ENCODE results near the gene SMS. TPM values are rescaled to one million over a fixed set of nuclear protein-coding genes. Genes with fewer than 3 reads are reported as not detected.
"Not testable (repeated sequence)": the region's sequence is repeated elsewhere in the genome, so short reads cannot be mapped to it uniquely, and the experiment has no call there.

Gene SMS
- total RNA-seq, 1 donor from 2014 or later: 161 TPM

DNA sequence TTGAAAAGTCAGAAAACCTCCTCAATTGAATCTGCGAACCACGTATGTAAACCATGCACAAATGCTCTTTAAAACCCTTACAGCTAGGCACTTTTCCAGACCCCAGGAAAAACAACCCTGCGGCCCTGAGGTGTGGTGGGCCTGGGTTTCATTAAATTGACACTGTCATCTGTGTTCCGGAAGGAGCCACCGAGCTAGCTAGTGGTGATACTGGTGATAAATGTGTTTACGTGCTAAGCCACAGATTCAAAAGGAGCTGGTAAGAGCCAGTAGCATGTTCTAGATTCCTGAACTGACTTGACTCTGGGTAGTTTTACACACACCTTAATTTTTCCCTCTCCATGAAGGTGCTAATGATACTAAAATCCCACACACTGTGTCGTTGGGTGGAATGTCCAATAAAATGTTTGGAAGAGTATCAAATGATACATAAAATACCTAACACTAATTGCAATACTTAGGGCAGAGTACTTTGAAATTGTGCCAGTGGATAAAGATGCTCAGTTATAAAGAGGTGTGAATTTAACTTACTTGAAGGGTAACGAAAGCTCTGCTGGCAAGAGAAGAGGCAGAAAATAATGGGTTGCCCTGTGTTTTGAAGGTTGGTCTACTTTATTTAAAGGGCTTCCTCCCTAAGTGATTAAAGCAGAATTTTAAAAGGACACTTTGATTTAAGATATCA is 8.5 kb downstream of the SMS start:
- Mint-ChIP-seq H3K27ac (ENCODE audit: unreplicated experiment) (no peak overlapping the region), H3K36me3 (ENCODE audit: low read depth, unreplicated experiment) (no peaks in the 10 kb centered on the region), H3K9me3 (ENCODE audit: unreplicated experiment) (no peaks in the 10 kb centered on the region), H3K27me3 (ENCODE audit: unreplicated experiment) (no peaks in the 10 kb centered on the region), H3K4me3 (ENCODE audit: unreplicated experiment) (no peak overlapping the region), H3K4me1 (ENCODE audit: unreplicated experiment) (peaks cover 45% of the 10 kb centered on the region)
- DNase-seq (ENCODE audit: low spot score): no peak
- TF ChIP-seq, protein P1, sequence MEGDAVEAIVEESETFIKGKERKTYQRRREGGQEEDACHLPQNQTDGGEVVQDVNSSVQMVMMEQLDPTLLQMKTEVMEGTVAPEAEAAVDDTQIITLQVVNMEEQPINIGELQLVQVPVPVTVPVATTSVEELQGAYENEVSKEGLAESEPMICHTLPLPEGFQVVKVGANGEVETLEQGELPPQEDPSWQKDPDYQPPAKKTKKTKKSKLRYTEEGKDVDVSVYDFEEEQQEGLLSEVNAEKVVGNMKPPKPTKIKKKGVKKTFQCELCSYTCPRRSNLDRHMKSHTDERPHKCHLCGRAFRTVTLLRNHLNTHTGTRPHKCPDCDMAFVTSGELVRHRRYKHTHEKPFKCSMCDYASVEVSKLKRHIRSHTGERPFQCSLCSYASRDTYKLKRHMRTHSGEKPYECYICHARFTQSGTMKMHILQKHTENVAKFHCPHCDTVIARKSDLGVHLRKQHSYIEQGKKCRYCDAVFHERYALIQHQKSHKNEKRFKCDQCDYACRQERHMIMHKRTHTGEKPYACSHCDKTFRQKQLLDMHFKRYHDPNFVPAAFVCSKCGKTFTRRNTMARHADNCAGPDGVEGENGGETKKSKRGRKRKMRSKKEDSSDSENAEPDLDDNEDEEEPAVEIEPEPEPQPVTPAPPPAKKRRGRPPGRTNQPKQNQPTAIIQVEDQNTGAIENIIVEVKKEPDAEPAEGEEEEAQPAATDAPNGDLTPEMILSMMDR (IDR thresholded peaks at IDR 0.05; ENCODE audit: unreplicated experiment): no peak

DNA sequence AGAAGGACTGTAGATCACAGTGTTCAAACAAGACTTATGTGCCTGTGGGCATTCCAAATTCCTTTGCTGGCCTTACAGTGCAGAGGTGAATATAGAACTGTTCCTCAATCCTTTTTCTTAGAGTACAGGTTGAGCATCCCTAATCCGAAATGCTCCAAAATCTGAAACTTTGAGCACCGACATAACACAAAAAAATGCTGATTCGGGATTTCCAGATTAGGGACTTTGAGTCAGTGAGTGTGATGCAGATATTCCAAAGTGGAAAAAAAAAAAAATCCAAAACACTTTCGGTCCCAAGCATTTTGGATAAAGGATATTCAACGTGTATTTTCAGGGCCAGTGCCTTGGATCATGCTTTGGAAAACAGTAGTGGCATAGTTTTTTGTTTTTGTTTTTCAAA is 9.2 kb downstream of the SMS start:
- Mint-ChIP-seq H3K27ac (ENCODE audit: unreplicated experiment) (no peak overlapping the region), H3K36me3 (ENCODE audit: low read depth, unreplicated experiment) (no peaks in the 10 kb centered on the region), H3K4me3 (ENCODE audit: unreplicated experiment) (no peak overlapping the region), H3K4me1 (ENCODE audit: unreplicated experiment) (peaks cover 44% of the 10 kb centered on the region), H3K27me3 (ENCODE audit: unreplicated experiment) (no peaks in the 10 kb centered on the region), H3K9me3 (ENCODE audit: unreplicated experiment) (no peaks in the 10 kb centered on the region)
- no peak for DNase-seq (ENCODE audit: low spot score)
- TF ChIP-seq, protein P1 (IDR thresholded peaks at IDR 0.05; ENCODE audit: unreplicated experiment): no peak

DNA sequence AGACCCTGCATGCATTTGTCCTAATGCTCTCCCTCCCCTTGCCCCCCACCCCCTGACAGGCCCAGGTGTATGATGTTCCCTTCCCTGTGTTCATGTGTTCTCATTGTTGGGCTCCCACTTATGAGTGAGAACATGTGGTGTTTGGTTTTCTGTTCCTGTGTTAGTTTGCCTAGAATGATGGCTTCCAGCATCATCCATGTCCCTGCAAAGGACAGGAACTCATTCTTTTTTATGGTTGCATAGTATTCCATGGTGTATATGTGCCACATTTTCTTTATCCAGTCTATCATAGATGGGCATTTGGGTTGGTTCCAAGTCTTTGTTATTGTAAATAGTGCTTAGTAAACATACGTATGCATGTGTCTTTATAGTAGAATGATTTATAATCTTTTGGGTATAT is 10.0 kb downstream of the SMS start:
- peaks cover 49% of the 10 kb centered on the region for H3K4me1 Mint-ChIP-seq (ENCODE audit: unreplicated experiment)
- H3K27ac Mint-ChIP-seq (ENCODE audit: unreplicated experiment): not testable (repeated sequence)

GRCh38 chrX:21952624-21953023 is 12.1 kb downstream of the SMS start:
- Mint-ChIP-seq H3K27ac (ENCODE audit: unreplicated experiment) (peak overlapping the region; percentile 9), H3K27me3 (ENCODE audit: unreplicated experiment) (no peaks in the 10 kb centered on the region), H3K9me3 (ENCODE audit: unreplicated experiment) (no peaks in the 10 kb centered on the region), H3K36me3 (ENCODE audit: low read depth, unreplicated experiment) (peaks cover 7% of the 10 kb centered on the region), H3K4me1 (ENCODE audit: unreplicated experiment) (peaks cover 39% of the 10 kb centered on the region), H3K4me3 (ENCODE audit: unreplicated experiment) (no peak overlapping the region)
- TF ChIP-seq, protein P1 (IDR thresholded peaks at IDR 0.05; ENCODE audit: unreplicated experiment): no peak
- DNase-seq (ENCODE audit: low spot score): no peak

More for the DNA sequence above, 10.0 kb downstream of the SMS start:
- DNase-seq (ENCODE audit: low spot score); H3K4me3 Mint-ChIP-seq (ENCODE audit: unreplicated experiment); H3K9me3 Mint-ChIP-seq (ENCODE audit: unreplicated experiment); H3K36me3 Mint-ChIP-seq (ENCODE audit: low read depth, unreplicated experiment); H3K27me3 Mint-ChIP-seq (ENCODE audit: unreplicated experiment): not testable (repeated sequence)

GRCh38 chrX:21953195-21953830 is 12.8 kb downstream of the SMS start:
- not testable (repeated sequence) for H3K27me3 Mint-ChIP-seq (ENCODE audit: unreplicated experiment)

More at GRCh38 chrX:21953195-21953830, 12.8 kb downstream of the SMS start:
- not testable (repeated sequence) for H3K36me3 Mint-ChIP-seq (ENCODE audit: low read depth, unreplicated experiment); H3K9me3 Mint-ChIP-seq (ENCODE audit: unreplicated experiment); DNase-seq (ENCODE audit: low spot score); H3K4me3 Mint-ChIP-seq (ENCODE audit: unreplicated experiment)
- Mint-ChIP-seq H3K27ac (ENCODE audit: unreplicated experiment) (peak overlapping the region; percentile 9), H3K4me1 (ENCODE audit: unreplicated experiment) (peaks cover 32% of the 10 kb centered on the region)

All from endothelial cell (in vitro differentiated cells).